HepG2 (cell line): ENCODE data around the gene VPS25. TPM values are rescaled to one million over a fixed set of nuclear protein-coding genes. Genes with fewer than 3 reads are reported as not detected.

Experiments used
- BHLHE40 ChIP-seq: IDR thresholded peaks from 2 replicates; pipeline ENCODE4 v1.6.1; 2011; ENCODE audit warnings: low read length, improper control_type of control experiment
- HNRNPLL ChIP-seq: fragments of 200-400 bp; formaldehyde crosslinking; IDR thresholded peaks from 2 replicates; pipeline ENCODE4 v1.6.1; 2017; ENCODE audit warnings: mild to moderate bottlenecking, low read depth, low read length; ENCODE audit not compliant: poor library complexity, severe bottlenecking
- KLF12 ChIP-seq: sonication (generic); formaldehyde crosslinking; IDR thresholded peaks from 2 replicates; pipeline ENCODE4 v1.4.0; 2020; ENCODE audit warnings: missing genetic modification reagents, borderline replicate concordance
- NBN ChIP-seq: fragments of 450-650 bp; conservative IDR thresholded peaks from 2 replicates; pipeline ENCODE4 v1.6.1; 2017
- PAF1 ChIP-seq: IDR thresholded peaks from 2 replicates; pipeline ENCODE4 v1.6.1; 2016; ENCODE audit warnings: missing genetic modification reagents, missing compliant biosample characterization
- PHF21A ChIP-seq: sonication (generic); formaldehyde crosslinking; IDR thresholded peaks from 2 replicates; pipeline ENCODE4 v1.5.0; 2020; ENCODE audit warnings: mild to moderate bottlenecking, missing genetic modification reagents
- SPEN ChIP-seq: sonication (generic); formaldehyde crosslinking; IDR thresholded peaks from 2 replicates; pipeline ENCODE4 v1.5.1; 2020; ENCODE audit warnings: low read depth, mild to moderate bottlenecking, missing genetic modification reagents
- ZC3H4 ChIP-seq: sonication (generic); formaldehyde crosslinking; IDR thresholded peaks from 2 replicates; pipeline ENCODE4 v1.4.0; 2020; ENCODE audit warnings: missing genetic modification reagents, borderline replicate concordance
- ZNF547 ChIP-seq: sonication (generic); formaldehyde crosslinking; IDR thresholded peaks from 2 replicates; pipeline ENCODE4 v1.5.1; 2020; ENCODE audit warnings: mild to moderate bottlenecking, missing genetic modification reagents
- ZNF614 ChIP-seq: IDR thresholded peaks from 2 replicates; pipeline ENCODE4 v1.6.1; 2018; ENCODE audit warnings: missing biosample characterization, missing genetic modification reagents, inconsistent platforms, borderline replicate concordance
- polyA plus RNA-seq, 8 experiments: library from polyadenylated mRNA; depleted of rRNA in 3 of 8; stranded (reverse) in 7 of 8; unstranded in 1 of 8; fragments of >200 nt; fragmentation: Illumina TruSeq in 4 of 8; extraction: Trizol in 4 of 8; gene quantifications; 2 replicates each; pipeline versions ENCODE4 v1.2.1 to v1.2.3, GENCODE V29; 2011 to 2016; ENCODE audit warnings: low read depth in 4 of 8, missing spikeins in 1 of 8, mixed read lengths in 1 of 8; ENCODE audit not compliant: insufficient read depth in 1 of 8
- total RNA-seq, 5 experiments: library from RNA; depleted of rRNA; stranded (reverse); fragments of >200 nt; fragmentation: Illumina TruSeq; extraction: Trizol; gene quantifications; 2 replicates each; pipeline ENCODE4 v1.2.3, GENCODE V29; 2016; ENCODE audit warnings: low read depth in 1 of 5
- TF ChIP-seq, protein P1 (sequence below): sonication (generic); formaldehyde crosslinking; IDR thresholded peaks from 2 replicates; pipeline ENCODE4 v1.4.0; 2020; ENCODE audit warnings: missing genetic modification reagents
- TF ChIP-seq, protein P2 (sequence below): sonication (generic); formaldehyde crosslinking; IDR thresholded peaks from 2 replicates; pipeline ENCODE4 v1.8.1; 2023; ENCODE audit warnings: mild to moderate bottlenecking, moderate library complexity, missing genetic modification reagents
- TF ChIP-seq, protein P3 (sequence below): sonication (generic); formaldehyde crosslinking; IDR thresholded peaks from 2 replicates; pipeline ENCODE4 v1.5.0; 2020; ENCODE audit warnings: missing genetic modification reagents
- TF ChIP-seq, protein P4 (sequence below): sonication (generic); formaldehyde crosslinking; IDR thresholded peaks from 2 replicates; pipeline ENCODE4 v1.9.0; 2021; ENCODE audit warnings: missing genetic modification reagents, borderline replicate concordance
- TF ChIP-seq, protein P5 (sequence below): conservative IDR thresholded peaks from 2 replicates; pipeline ENCODE4 v1.6.1; 2018; ENCODE audit warnings: missing genetic modification reagents
- TF ChIP-seq, protein P6 (sequence below): sonication (generic); formaldehyde crosslinking; IDR thresholded peaks from 2 replicates; pipeline ENCODE4 v1.5.1; 2020; ENCODE audit warnings: missing genetic modification reagents, mild to moderate bottlenecking, borderline replicate concordance

Gene VPS25
- total and polyA plus RNA-seq, 2 of the 13 experiments (the other 11 are each of a cell fraction or from before 2014, with no cell fraction given): 161 to 249 TPM

DNA sequence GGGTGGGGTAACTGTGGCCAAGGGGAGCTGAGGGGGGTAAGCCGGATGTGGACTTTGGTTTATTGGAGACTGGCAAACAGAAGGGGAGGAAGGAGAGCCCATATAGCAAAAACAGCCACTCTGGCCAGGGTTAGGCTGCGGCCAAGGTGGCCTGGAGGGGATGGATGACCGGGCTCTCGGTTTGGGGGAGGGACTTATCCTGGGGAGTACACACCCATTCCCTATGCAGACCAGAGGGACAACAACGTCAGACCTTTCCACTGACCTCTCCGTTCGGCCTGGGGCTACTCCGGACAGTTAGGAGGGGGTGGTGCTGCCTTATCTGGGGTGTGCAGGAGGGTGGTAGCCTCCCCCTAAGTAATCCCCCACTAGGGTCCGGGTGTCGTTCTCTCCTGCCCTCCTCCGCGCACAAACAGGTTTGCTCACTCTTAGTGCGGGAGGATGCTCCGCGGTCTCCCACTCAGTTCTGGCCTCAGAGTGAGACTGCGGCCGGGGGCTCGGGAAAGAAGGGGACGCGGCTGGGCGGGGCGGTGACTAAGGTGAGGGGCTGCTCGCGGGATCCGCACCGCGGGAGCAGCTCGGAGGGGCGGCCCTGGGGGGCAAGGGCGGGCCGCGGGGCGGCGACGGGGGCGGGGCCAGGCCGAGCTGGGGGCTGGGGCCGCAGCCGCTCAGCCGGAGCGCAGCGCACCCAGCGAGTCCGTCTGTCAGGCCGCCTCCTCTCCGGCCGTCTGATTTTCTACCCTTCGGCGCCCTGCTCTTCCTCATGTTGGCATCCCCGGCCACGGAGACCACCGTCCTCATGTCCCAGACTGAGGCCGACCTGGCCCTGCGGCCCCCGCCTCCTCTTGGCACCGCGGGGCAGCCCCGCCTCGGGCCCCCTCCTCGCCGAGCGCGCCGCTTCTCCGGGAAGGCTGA is 6.9 kb downstream of the VPS25 start, which contains the start of gene WNK4 (continued):
- no peak for TF ChIP-seq BHLHE40
- TF ChIP-seq, protein P1, sequence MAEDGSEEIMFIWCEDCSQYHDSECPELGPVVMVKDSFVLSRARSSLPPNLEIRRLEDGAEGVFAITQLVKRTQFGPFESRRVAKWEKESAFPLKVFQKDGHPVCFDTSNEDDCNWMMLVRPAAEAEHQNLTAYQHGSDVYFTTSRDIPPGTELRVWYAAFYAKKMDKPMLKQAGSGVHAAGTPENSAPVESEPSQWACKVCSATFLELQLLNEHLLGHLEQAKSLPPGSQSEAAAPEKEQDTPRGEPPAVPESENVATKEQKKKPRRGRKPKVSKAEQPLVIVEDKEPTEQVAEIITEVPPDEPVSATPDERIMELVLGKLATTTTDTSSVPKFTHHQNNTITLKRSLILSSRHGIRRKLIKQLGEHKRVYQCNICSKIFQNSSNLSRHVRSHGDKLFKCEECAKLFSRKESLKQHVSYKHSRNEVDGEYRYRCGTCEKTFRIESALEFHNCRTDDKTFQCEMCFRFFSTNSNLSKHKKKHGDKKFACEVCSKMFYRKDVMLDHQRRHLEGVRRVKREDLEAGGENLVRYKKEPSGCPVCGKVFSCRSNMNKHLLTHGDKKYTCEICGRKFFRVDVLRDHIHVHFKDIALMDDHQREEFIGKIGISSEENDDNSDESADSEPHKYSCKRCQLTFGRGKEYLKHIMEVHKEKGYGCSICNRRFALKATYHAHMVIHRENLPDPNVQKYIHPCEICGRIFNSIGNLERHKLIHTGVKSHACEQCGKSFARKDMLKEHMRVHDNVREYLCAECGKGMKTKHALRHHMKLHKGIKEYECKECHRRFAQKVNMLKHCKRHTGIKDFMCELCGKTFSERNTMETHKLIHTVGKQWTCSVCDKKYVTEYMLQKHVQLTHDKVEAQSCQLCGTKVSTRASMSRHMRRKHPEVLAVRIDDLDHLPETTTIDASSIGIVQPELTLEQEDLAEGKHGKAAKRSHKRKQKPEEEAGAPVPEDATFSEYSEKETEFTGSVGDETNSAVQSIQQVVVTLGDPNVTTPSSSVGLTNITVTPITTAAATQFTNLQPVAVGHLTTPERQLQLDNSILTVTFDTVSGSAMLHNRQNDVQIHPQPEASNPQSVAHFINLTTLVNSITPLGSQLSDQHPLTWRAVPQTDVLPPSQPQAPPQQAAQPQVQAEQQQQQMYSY (CRISPR knock-in tag): no peak
- TF ChIP-seq HNRNPLL: peak; percentile 26
- peak; percentile 69; the same call in 1 of the 2 replicates for TF ChIP-seq KLF12 (CRISPR knock-in tag)
- TF ChIP-seq PHF21A: peak; percentile 89
- TF ChIP-seq, protein P2, sequence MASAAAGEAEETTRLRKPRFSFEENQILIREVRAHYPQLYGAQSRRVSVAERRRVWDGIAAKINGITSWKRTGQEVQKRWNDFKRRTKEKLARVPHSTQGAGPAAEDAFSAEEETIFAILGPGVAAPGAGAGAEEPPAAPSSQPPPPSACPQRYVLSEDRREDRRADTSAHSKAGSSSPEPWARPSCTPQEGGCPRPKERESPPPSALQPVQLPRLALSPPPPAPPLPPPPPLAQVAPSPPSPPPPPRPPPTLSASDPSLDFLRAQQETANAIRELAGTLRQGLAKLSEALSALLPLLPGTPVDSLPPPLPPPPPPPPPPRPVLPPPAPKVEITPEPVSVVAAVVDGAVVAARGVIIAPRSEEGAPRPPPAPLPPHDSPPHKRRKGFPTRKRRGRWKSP (CRISPR knock-in tag): peak; percentile 39
- peak; percentile 71; the same call in 1 of the 2 replicates for TF ChIP-seq ZNF614 (CRISPR knock-in tag)
- TF ChIP-seq, protein P3, sequence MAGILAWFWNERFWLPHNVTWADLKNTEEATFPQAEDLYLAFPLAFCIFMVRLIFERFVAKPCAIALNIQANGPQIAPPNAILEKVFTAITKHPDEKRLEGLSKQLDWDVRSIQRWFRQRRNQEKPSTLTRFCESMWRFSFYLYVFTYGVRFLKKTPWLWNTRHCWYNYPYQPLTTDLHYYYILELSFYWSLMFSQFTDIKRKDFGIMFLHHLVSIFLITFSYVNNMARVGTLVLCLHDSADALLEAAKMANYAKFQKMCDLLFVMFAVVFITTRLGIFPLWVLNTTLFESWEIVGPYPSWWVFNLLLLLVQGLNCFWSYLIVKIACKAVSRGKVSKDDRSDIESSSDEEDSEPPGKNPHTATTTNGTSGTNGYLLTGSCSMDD: 0 out of 2 replicates have a peak, but pooled peaks have one; percentile 46
- TF ChIP-seq ZC3H4: no peak; the same call in 1 of the 2 replicates
- TF ChIP-seq SPEN (CRISPR knock-in tag): peak; percentile 71
- TF ChIP-seq, protein P4, sequence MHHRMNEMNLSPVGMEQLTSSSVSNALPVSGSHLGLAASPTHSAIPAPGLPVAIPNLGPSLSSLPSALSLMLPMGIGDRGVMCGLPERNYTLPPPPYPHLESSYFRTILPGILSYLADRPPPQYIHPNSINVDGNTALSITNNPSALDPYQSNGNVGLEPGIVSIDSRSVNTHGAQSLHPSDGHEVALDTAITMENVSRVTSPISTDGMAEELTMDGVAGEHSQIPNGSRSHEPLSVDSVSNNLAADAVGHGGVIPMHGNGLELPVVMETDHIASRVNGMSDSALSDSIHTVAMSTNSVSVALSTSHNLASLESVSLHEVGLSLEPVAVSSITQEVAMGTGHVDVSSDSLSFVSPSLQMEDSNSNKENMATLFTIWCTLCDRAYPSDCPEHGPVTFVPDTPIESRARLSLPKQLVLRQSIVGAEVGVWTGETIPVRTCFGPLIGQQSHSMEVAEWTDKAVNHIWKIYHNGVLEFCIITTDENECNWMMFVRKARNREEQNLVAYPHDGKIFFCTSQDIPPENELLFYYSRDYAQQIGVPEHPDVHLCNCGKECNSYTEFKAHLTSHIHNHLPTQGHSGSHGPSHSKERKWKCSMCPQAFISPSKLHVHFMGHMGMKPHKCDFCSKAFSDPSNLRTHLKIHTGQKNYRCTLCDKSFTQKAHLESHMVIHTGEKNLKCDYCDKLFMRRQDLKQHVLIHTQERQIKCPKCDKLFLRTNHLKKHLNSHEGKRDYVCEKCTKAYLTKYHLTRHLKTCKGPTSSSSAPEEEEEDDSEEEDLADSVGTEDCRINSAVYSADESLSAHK (CRISPR knock-in tag): no peak
- no peak for TF ChIP-seq NBN
- peak; percentile 68; the same call in 1 of the 2 replicates for TF ChIP-seq ZNF547 (CRISPR knock-in tag)
- TF ChIP-seq, protein P5, sequence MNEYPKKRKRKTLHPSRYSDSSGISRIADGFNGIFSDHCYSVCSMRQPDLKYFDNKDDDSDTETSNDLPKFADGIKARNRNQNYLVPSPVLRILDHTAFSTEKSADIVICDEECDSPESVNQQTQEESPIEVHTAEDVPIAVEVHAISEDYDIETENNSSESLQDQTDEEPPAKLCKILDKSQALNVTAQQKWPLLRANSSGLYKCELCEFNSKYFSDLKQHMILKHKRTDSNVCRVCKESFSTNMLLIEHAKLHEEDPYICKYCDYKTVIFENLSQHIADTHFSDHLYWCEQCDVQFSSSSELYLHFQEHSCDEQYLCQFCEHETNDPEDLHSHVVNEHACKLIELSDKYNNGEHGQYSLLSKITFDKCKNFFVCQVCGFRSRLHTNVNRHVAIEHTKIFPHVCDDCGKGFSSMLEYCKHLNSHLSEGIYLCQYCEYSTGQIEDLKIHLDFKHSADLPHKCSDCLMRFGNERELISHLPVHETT (CRISPR knock-in tag): peak; percentile 21; the same call in 1 of the 2 replicates
- TF ChIP-seq, protein P6, sequence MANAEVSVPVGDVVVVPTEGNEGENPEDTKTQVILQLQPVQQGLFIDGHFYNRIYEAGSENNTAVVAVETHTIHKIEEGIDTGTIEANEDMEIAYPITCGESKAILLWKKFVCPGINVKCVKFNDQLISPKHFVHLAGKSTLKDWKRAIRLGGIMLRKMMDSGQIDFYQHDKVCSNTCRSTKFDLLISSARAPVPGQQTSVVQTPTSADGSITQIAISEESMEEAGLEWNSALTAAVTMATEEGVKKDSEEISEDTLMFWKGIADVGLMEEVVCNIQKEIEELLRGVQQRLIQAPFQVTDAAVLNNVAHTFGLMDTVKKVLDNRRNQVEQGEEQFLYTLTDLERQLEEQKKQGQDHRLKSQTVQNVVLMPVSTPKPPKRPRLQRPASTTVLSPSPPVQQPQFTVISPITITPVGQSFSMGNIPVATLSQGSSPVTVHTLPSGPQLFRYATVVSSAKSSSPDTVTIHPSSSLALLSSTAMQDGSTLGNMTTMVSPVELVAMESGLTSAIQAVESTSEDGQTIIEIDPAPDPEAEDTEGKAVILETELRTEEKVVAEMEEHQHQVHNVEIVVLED (CRISPR knock-in tag): no peak; the same call in 1 of the 2 replicates
- TF ChIP-seq PAF1 (CRISPR knock-in tag): peak; percentile 96
